KOPT-K1 (cell line): ENCODE measurements around the gene TMEM134.

Experiments used
- H3K27ac ChIP-seq: fragments of 200-600 bp; sonication (generic); 2 replicates; pipeline ENCODE4 v1.5.1; 2016; ENCODE audit warnings: antibody characterized with exemption, mild to moderate bottlenecking, low read depth, low read length; ENCODE audit not compliant: poor library complexity, severe bottlenecking
- H3K36me3 ChIP-seq: fragments of 200-600 bp; sonication (generic); 2 replicates; pipeline ENCODE4 v1.5.1; 2017; ENCODE audit warnings: antibody characterized with exemption, mild to moderate bottlenecking, low read length, moderate library complexity; ENCODE audit not compliant: insufficient read depth
- H3K9me3 ChIP-seq: fragments of 200-600 bp; sonication (generic); 2 replicates; pipeline ENCODE4 v1.5.1; 2017; ENCODE audit warnings: antibody characterized with exemption, low read length, mild to moderate bottlenecking; ENCODE audit not compliant: insufficient read depth, poor library complexity, severe bottlenecking

The TMEM134 gene

DNA sequence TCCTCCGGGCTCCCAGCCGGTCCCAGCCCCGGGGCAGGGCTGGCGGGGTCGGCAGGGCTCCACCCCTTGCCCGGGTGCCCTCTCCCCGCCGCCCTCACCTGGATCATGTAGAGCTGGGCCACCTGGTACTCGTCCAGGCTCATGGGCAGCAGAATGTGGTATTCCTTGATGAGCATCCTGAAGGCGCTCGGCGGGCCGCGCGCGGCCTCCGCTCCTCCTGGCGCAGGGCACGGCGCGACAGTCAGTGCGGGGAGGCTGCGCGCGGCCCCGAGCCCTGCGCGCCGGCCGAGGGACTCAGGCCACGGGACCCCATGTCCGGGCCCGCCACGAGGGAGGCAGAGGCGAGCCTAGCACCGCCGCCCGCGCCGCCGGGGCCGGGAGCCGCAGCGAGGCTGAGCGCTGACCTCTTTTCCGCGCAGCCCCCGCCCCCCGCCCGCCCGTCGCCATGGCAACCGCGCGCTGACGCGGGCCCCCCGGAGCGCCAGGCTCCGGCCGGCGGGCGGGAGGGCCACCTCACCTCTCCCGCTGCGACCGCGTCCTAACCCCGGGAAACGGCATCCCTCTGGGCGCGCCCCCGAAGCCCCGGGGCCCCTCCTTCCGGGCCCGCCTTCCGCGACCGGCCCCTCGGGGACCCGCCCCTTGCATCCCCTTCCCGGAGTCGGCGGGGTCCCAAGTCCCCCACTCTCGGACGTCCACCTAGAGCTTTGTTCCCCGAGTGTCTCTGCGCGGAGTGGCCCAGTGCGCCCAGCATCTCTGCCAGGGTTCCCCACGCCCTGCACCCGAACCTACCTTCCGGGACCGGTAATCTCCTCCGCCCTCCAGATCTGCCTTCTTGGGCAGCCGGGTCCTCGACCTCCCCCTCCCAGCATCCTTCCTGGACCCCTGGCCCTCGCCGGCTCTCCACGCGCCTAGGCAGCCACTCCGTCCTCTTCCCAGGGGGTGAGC, 35.2 kb upstream of the TMEM134 start:
- peaks cover 28% of the 10 kb centered on the region for H3K36me3 ChIP-seq

GRCh38 chr11:67503119-67504004, 34.3 kb upstream of the TMEM134 start:
- Histone ChIP-seq H3K36me3 (peaks cover 37% of the 10 kb centered on the region), H3K9me3 (no peaks in the 10 kb centered on the region), H3K27ac (no peak overlapping the region)

More for the DNA sequence above, 35.2 kb upstream of the TMEM134 start:
- peak overlapping the region; percentile 82 for H3K27ac ChIP-seq
- H3K9me3 ChIP-seq: no peaks in the 10 kb centered on the region

- Histone ChIP-seq H3K36me3 (peaks cover 46% of the 10 kb centered on the region), H3K27ac (no peak overlapping the region), H3K9me3 (no peaks in the 10 kb centered on the region)
These were observed 33.4 kb upstream of the TMEM134 start for GRCh38 chr11:67502328-67502979.

DNA sequence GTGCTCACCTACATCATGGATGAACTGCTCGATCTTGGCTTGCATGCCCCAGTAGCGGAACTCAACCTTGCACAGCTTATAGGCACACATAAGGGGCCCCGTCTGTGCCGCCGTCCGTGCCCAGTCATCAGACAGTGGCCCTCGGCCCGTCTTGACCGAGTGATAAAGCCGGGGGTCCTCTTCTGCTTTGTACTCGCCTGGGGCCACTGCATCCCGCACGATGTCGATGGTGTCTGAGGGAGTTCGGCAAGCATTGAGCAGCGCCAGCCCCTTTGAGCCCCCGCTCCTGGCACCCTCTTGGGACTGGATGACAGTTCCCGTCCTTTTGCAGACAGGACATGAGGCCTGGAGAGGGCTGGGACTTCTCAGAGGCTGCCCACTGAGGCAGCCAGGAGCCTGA, 32.8 kb upstream of the TMEM134 start:
- no peak overlapping the region for H3K27ac ChIP-seq
- H3K9me3 ChIP-seq: no peaks in the 10 kb centered on the region
- H3K36me3 ChIP-seq: peaks cover 52% of the 10 kb centered on the region

DNA sequence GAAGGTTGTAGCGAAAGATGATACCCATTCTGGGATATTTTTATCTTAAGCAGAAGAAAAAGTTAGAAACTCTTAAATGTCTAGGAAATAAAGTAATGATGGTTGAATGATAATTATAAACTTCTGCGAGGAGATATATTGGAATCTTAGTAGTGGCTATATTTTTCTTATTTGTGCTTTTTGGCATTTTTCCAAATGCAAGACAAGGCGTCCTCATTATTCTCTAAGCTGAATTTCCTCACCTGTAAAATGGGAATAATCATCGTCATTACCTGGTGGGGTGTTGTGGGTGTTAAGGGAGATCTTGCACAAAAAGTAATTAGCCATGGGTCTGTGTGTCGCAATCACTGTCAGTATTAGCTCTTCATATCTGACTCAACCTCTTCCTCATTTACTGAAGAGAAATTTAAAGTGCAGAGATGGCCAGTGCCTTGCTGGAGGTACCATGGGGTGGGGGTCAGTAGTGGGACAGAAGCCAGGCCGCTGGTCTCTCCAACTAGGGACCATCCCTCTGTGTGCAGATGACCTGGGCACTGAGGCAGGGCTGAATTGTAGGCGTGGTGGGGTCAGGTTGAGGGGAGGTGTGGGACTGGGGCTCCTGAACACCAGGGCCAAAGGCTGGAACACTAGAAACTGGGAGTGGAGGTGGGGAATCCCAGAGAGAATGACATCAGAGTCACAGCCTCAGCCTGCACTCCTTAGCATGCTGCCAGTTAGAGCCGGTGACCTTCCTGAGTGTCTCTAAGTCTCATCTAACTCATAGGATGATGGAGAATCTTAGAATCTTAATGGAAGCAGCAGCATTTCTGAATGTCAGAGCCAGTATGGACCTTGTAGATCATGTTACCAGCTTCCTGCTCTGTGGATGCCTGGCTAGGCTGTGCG, 32.0 kb upstream of the TMEM134 start:
- Histone ChIP-seq H3K9me3 (no peaks in the 10 kb centered on the region), H3K27ac (no peak overlapping the region), H3K36me3 (peaks cover 60% of the 10 kb centered on the region)

- no peak overlapping the region for H3K27ac ChIP-seq
- no peaks in the 10 kb centered on the region for H3K9me3 ChIP-seq
- H3K36me3 ChIP-seq: peaks cover 66% of the 10 kb centered on the region
These were observed 31.4 kb upstream of the TMEM134 start for GRCh38 chr11:67500484-67500821.

- Histone ChIP-seq H3K9me3 (no peaks in the 10 kb centered on the region), H3K27ac (no peak overlapping the region), H3K36me3 (peaks cover 71% of the 10 kb centered on the region)
These were observed 30.9 kb upstream of the TMEM134 start for GRCh38 chr11:67499808-67500483.

DNA sequence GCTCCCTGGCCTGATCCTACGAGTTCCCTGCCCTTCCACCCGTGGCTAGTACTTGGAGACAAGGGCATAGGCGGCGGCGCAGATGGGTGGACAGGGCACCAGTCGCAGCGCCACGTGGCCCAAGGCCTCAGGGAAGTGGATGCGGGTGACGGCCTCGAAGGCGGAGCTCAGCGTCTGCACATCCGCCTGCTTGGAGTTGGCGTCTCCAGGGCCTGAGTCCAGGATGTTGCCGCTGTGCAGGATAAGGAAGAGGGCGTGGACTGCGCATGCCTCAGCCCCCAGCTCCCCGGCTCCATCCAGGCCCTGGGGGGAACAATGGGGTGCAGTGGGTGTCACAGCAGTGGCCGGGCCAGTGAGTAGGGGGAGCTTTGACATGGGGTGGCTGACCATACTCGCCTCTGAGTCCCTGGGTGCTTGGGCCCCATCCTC, 29.5 kb upstream of the TMEM134 start:
- Histone ChIP-seq H3K9me3 (no peaks in the 10 kb centered on the region), H3K36me3 (peaks cover 83% of the 10 kb centered on the region), H3K27ac (no peak overlapping the region)

DNA sequence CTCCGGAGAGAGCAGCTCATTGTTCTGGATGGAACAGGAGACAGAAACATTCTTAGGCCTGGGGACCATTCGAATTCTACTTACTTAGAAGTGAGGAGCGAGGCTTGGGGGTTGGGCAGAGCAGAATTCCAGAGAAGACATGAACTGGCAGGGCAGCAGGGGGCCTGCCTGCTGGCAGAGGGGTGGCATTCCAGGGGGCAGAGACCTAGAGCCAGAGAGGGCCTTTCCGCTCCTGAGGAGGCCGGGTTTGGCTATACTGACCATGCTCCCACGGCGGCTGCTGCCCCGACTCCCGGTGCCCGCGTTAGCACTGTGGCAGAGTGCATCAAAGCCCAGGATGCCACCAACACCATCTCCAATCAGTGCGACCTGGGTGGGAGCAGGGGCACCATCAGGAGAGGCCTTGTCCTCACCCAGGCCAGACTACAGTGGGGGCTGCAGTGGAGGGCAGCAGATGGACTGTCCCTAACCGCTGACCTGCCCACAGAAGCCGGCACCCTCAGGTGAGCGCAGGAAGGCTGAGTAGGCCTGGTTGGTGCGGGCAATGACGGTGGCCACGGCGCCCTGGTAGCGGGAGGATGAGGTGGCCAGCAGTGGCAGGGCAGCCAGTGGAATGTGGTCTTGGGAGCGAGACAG, 28.7 kb upstream of the TMEM134 start:
- H3K36me3 ChIP-seq: peaks cover 91% of the 10 kb centered on the region

GRCh38 chr11:67496113-67496512, 27.1 kb upstream of the TMEM134 start:
- Histone ChIP-seq H3K9me3 (no peaks in the 10 kb centered on the region), H3K36me3 (peaks cover 96% of the 10 kb centered on the region), H3K27ac (no peak overlapping the region)

More for the DNA sequence above, 28.7 kb upstream of the TMEM134 start:
- Histone ChIP-seq H3K9me3 (no peaks in the 10 kb centered on the region), H3K27ac (no peak overlapping the region)

GRCh38 chr11:67495234-67496005, 26.4 kb upstream of the TMEM134 start:
- Histone ChIP-seq H3K9me3 (no peaks in the 10 kb centered on the region), H3K36me3 (peaks cover 96% of the 10 kb centered on the region), H3K27ac (no peak overlapping the region)

DNA sequence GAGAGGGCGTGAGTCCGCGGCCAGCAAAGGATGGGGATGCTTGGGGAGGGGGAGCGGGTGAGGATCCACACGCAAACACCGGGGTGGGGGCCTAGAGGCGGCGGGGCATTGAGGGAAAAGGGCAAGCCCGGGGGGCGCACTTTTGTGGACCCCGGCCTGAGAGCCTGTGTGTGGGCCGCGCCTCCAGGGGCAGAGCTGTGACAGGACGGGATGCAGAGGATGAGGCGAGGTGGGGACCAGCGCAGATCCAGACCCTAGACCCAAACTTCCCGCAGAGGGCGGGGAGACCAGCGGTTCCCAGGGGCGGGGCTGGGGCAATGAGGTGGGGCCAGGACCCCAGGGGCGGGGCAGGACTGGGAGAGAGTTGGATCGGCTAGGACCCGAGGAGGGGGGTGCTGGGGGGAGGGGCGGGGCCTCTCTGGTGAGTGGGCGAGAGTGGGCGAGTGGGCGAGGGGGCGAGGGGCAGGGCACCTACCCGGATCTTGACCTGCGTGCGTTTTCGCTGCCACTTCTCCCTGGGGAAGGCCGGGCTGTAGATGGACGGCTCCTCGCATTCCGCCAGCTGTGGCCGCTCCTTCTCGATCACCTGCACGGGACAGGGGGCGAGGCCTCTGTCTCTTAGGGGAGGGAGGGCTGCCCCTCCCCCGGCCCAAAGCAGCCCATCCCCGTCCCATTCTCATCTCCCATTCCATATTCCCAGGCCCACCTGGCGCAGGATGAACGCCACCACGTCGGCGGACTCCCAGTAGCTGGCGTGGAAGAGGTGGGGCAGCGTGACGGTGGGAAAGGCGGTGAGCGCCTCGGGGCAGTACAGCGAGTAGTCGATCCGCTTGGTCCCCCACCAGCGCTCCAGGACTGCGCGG, 25.6 kb upstream of the TMEM134 start:
- no peak overlapping the region for H3K27ac ChIP-seq
- peaks cover 96% of the 10 kb centered on the region for H3K36me3 ChIP-seq
- H3K9me3 ChIP-seq: no peaks in the 10 kb centered on the region
